K562 (cell line): ENCODE measurements around the gene PLAAT4. TPM values are rescaled to one million over a fixed set of nuclear protein-coding genes. Genes with fewer than 3 reads are reported as not detected.

Source experiments
- EZH2 ChIP-seq: IDR thresholded peaks from 2 replicates; pipeline ENCODE4 v1.6.1; 2012; ENCODE audit warnings: low read depth, mild to moderate bottlenecking, inconsistent platforms, low read length, borderline replicate concordance
- FOXJ2 ChIP-seq: fragments of 200-800 bp; sonication (Bioruptor generic); IDR thresholded peaks from 2 replicates; pipeline ENCODE4 v1.6.1; 2016; ENCODE audit warnings: missing genetic modification characterization, missing compliant biosample characterization
- GATAD2A ChIP-seq: fragments of 450-650 bp; IDR thresholded peaks from 2 replicates; pipeline ENCODE4 v1.6.1; 2017
- HMG20B ChIP-seq: fragments of 250-450 bp; sonication (Bioruptor Pico); IDR thresholded peaks from 2 replicates; pipeline ENCODE4 v1.5.0; 2021; ENCODE audit warnings: mild to moderate bottlenecking
- ILF3 ChIP-seq: fragments of 450-650 bp; IDR thresholded peaks from 2 replicates; pipeline ENCODE4 v1.6.1; 2018; ENCODE audit warnings: antibody characterized with exemption, mild to moderate bottlenecking, moderate library complexity, borderline replicate concordance
- JUND ChIP-seq, 2 experiments: IDR thresholded peaks; 2 replicates in 1 of 2; 3 replicates in 1 of 2; pipeline ENCODE4 v1.6.1; 2011; ENCODE audit warnings: borderline replicate concordance in 2 of 2, low read depth in 2 of 2, low read length in 2 of 2, improper control_type of control experiment in 1 of 2, missing biosample characterization in 1 of 2, missing genetic modification characterization in 1 of 2, missing genetic modification reagents in 1 of 2
- MECOM ChIP-seq: fragments of 250-450 bp; sonication (Bioruptor Pico); IDR thresholded peaks from 2 replicates; pipeline ENCODE4 v1.8.0; 2022; ENCODE audit warnings: inconsistent platforms
- NCOA2 ChIP-seq, 2 experiments: fragments of 450-650 bp; IDR thresholded peaks; 2 replicates each; pipeline ENCODE4 v1.6.1; 2018; ENCODE audit warnings: mild to moderate bottlenecking in 2 of 2, moderate library complexity in 1 of 2; ENCODE audit not compliant: partially characterized antibody in 2 of 2
- PHB ChIP-seq: fragments of 250-450 bp; sonication (Bioruptor Pico); IDR thresholded peaks from 2 replicates; pipeline ENCODE4 v1.5.0; 2021
- SMARCA5 ChIP-seq: fragments of 450-650 bp; IDR thresholded peaks from 2 replicates; pipeline ENCODE4 v1.6.1; 2016
- SMC3 ChIP-seq: conservative IDR thresholded peaks from 2 replicates; pipeline ENCODE4 v1.6.1; 2011; ENCODE audit warnings: low read depth, low read length, improper control_type of control experiment; ENCODE audit not compliant: insufficient read depth
- TBP ChIP-seq: optimal IDR thresholded peaks from 2 replicates; pipeline ENCODE3; 2011; ENCODE audit warnings: low read depth, low read length, improper control_type of control experiment
- TEAD4 ChIP-seq, 2 experiments: sonication (generic) in 1 of 2; formaldehyde crosslinking in 1 of 2; IDR thresholded peaks; 2 replicates each; pipeline versions ENCODE4 v1.6.1 to v1.8.0; 2012 to 2022; ENCODE audit warnings: borderline replicate concordance in 1 of 2, inconsistent platforms in 1 of 2, low read length in 1 of 2, mild to moderate bottlenecking in 1 of 2, missing genetic modification reagents in 1 of 2
- YY1 ChIP-seq, 3 experiments: IDR thresholded peaks; 2 replicates each; pipeline ENCODE4 v1.6.1; 2011; ENCODE audit warnings: low read length in 2 of 3, mild to moderate bottlenecking in 2 of 3, moderate library complexity in 2 of 3, borderline replicate concordance in 1 of 3, control low read depth in 1 of 3, low read depth in 1 of 3; ENCODE audit not compliant: insufficient read depth in 3 of 3, insufficient replicate concordance in 2 of 3, control insufficient read depth in 1 of 3, insufficient read length in 1 of 3; ENCODE audit errors: extremely low read depth in 1 of 3
- ZBED1 ChIP-seq: IDR thresholded peaks from 2 replicates; pipeline ENCODE4 v1.6.1; 2014
- ZKSCAN3 ChIP-seq: fragments of 250-450 bp; sonication (Bioruptor Pico); IDR thresholded peaks from 2 replicates; pipeline ENCODE4 v1.4.0; 2020
- polyA plus RNA-seq, 8 experiments: library from polyadenylated mRNA; depleted of rRNA in 4 of 8; stranded (reverse) in 5 of 8; unstranded in 3 of 8; fragments of >200 nt; fragmentation: Nextera tagmentation in 2 of 8; fragmentation: Illumina TruSeq in 1 of 8; extraction: Ambion mirVana in 2 of 8; extraction: Trizol in 1 of 8; gene quantifications; 2 replicates each; pipeline versions ENCODE4 v1.2.1 to v1.2.3, GENCODE V29; 2011 to 2014; ENCODE audit warnings: inconsistent platforms in 1 of 8, missing spikeins in 1 of 8
- total RNA-seq, 7 experiments: library from RNA; depleted of rRNA in 6 of 7; stranded (reverse); fragments of >200 nt in 6 of 7; fragmentation: Illumina TruSeq in 2 of 7; extraction: Trizol in 2 of 7; gene quantifications; 2 replicates each; pipeline versions ENCODE4 v1.2.1 to v1.2.3, GENCODE V29; 2011 to 2021; ENCODE audit warnings: low replicate concordance in 1 of 7
- TF ChIP-seq, protein P1 (sequence below), 3 experiments: fragments of 200-800 bp in 1 of 3; fragments of 250-450 bp in 1 of 3; fragments of 450-650 bp in 1 of 3; sonication (Bioruptor Pico) in 1 of 3; sonication (Bioruptor generic) in 1 of 3; formaldehyde crosslinking in 1 of 3; IDR thresholded peaks; 2 replicates each; pipeline versions ENCODE4 v1.6.1 to v1.8.0; 2016 to 2022; ENCODE audit warnings: mild to moderate bottlenecking in 2 of 3, missing genetic modification characterization in 2 of 3, missing compliant biosample characterization in 1 of 3, moderate library complexity in 1 of 3
- TF ChIP-seq, protein P2 (sequence below): fragments of 450-650 bp; formaldehyde crosslinking; IDR thresholded peaks from 2 replicates; pipeline ENCODE4 v1.4.0; 2022; ENCODE audit warnings: mild to moderate bottlenecking, moderate library complexity
- TF ChIP-seq, protein P3 (sequence below): sonication (generic); formaldehyde crosslinking; IDR thresholded peaks from 2 replicates; pipeline ENCODE4 v1.8.0; 2022; ENCODE audit warnings: mild to moderate bottlenecking, low read depth, missing genetic modification reagents
- TF ChIP-seq, protein P4 (sequence below): fragments of 450-650 bp; formaldehyde crosslinking; IDR thresholded peaks from 2 replicates; pipeline ENCODE4 v1.4.0; 2022; ENCODE audit warnings: missing genetic modification characterization

PLAAT4 gene
- total and polyA plus RNA-seq, 9 of the 15 experiments (the other 6 are each of a cell fraction or from before 2014, with no cell fraction given) = 0.54 to 3.0 (median 1.3) TPM; not detected in 1

DNA sequence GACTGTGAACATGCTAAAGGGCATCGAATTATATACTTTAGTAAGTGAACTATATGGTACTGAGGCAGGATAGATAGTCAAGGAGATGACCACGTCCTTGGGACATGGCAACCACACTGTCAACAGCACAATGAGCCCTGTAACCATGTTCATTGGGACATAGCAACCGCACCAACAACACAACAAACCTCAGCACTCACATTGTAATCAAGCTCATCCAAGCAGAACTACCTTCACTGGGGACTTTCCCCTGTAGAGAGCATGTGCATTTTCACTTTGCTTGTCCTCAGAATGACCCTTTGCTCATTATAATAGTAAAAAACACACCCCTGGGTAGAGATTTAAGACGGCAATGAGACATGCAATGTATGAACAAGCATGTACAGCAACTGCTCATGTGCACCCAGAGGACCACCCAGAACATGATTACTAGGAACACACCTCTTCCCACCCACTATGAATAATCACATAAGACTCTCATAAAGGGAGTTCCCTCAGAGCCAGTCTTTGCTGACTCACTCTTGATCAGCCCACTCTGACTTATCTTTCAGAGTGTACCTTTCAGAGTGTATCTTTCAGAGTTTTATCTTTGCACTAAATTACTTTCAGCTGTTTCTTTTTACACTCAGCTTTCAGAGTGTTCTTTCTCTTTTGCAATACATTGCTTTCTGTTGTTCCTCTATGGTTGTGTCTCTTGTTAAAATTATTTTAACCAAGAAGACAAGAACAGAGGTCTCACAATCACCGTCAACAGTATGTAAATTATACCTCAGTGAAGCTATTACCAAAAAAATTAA, 30.6 kb downstream of the PLAAT4 start (continued):
- TF ChIP-seq, protein P1, sequence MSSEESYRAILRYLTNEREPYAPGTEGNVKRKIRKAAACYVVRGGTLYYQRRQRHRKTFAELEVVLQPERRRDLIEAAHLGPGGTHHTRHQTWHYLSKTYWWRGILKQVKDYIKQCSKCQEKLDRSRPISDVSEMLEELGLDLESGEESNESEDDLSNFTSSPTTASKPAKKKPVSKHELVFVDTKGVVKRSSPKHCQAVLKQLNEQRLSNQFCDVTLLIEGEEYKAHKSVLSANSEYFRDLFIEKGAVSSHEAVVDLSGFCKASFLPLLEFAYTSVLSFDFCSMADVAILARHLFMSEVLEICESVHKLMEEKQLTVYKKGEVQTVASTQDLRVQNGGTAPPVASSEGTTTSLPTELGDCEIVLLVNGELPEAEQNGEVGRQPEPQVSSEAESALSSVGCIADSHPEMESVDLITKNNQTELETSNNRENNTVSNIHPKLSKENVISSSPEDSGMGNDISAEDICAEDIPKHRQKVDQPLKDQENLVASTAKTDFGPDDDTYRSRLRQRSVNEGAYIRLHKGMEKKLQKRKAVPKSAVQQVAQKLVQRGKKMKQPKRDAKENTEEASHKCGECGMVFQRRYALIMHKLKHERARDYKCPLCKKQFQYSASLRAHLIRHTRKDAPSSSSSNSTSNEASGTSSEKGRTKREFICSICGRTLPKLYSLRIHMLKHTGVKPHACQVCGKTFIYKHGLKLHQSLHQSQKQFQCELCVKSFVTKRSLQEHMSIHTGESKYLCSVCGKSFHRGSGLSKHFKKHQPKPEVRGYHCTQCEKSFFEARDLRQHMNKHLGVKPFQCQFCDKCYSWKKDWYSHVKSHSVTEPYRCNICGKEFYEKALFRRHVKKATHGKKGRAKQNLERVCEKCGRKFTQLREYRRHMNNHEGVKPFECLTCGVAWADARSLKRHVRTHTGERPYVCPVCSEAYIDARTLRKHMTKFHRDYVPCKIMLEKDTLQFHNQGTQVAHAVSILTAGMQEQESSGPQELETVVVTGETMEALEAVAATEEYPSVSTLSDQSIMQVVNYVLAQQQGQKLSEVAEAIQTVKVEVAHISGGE (CRISPR knock-in tag; IDR thresholded peaks at IDR 0.05) = peak in 1 of 3 experiments; percentile 40; a peak in 1 of 6 replicates
- no peak for TF ChIP-seq NCOA2 (IDR thresholded peaks at IDR 0.05; ENCODE audit: partially characterized antibody in 2 of 2)
- TF ChIP-seq ZBED1 = no peak
- no peak for TF ChIP-seq SMC3
- no peak for TF ChIP-seq PHB (CRISPR knock-in tag)
- TF ChIP-seq TEAD4 (IDR thresholded peaks at IDR 0.05; ENCODE audit: low read length) = peak; percentile 85
- no peak for TF ChIP-seq TEAD4 (CRISPR knock-in tag; IDR thresholded peaks at IDR 0.05; ENCODE audit: borderline replicate concordance)
- no peak for TF ChIP-seq YY1 (IDR thresholded peaks at IDR 0.05; ENCODE audit: borderline replicate concordance in 1 of 3, control insufficient read depth in 1 of 3, extremely low read depth in 1 of 3, insufficient read depth in 3 of 3, insufficient read length in 1 of 3, insufficient replicate concordance in 2 of 3, low read depth in 1 of 3, low read length in 2 of 3)
- TF ChIP-seq EZH2 = no peak
- TF ChIP-seq, protein P2, sequence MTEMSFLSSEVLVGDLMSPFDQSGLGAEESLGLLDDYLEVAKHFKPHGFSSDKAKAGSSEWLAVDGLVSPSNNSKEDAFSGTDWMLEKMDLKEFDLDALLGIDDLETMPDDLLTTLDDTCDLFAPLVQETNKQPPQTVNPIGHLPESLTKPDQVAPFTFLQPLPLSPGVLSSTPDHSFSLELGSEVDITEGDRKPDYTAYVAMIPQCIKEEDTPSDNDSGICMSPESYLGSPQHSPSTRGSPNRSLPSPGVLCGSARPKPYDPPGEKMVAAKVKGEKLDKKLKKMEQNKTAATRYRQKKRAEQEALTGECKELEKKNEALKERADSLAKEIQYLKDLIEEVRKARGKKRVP (CRISPR knock-in tag) = no peak
- TF ChIP-seq, protein P3, sequence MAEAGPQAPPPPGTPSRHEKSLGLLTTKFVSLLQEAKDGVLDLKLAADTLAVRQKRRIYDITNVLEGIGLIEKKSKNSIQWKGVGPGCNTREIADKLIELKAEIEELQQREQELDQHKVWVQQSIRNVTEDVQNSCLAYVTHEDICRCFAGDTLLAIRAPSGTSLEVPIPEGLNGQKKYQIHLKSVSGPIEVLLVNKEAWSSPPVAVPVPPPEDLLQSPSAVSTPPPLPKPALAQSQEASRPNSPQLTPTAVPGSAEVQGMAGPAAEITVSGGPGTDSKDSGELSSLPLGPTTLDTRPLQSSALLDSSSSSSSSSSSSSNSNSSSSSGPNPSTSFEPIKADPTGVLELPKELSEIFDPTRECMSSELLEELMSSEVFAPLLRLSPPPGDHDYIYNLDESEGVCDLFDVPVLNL (CRISPR knock-in tag) = no peak
- TF ChIP-seq HMG20B = no peak
- TF ChIP-seq FOXJ2 (tag) = peak; percentile 100
- no peak for TF ChIP-seq ZKSCAN3 (CRISPR knock-in tag)
- peak; percentile 90 for TF ChIP-seq JUND (IDR thresholded peaks at IDR 0.05; ENCODE audit: borderline replicate concordance, low read depth, low read length)
- TF ChIP-seq JUND (tag; IDR thresholded peaks at IDR 0.05; ENCODE audit: borderline replicate concordance, low read depth, low read length) = peak; percentile 87; the same call in 2 of the 3 replicates
- no peak for TF ChIP-seq ILF3
- no peak for TF ChIP-seq MECOM (CRISPR knock-in tag)
- TF ChIP-seq, protein P4, sequence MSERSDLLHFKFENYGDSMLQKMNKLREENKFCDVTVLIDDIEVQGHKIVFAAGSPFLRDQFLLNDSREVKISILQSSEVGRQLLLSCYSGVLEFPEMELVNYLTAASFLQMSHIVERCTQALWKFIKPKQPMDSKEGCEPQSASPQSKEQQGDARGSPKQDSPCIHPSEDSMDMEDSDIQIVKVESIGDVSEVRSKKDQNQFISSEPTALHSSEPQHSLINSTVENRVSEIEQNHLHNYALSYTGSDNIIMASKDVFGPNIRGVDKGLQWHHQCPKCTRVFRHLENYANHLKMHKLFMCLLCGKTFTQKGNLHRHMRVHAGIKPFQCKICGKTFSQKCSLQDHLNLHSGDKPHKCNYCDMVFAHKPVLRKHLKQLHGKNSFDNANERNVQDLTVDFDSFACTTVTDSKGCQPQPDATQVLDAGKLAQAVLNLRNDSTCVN (CRISPR knock-in tag) = no peak
- TF ChIP-seq TBP = no peak
- TF ChIP-seq SMARCA5 = no peak
- peak; percentile 90 for TF ChIP-seq GATAD2A
